H1 (cell line): ENCODE results near the gene ERVW-1.

ENCODE experiments used
- ATF3 ChIP-seq: IDR thresholded peaks from 2 replicates; pipeline ENCODE4 v1.6.1; 2011; ENCODE audit warnings: low read depth, mild to moderate bottlenecking, low read length; ENCODE audit not compliant: insufficient read depth
- CBX8 ChIP-seq: fragments of 300-800, 300-1000 bp; sonication (generic); IDR thresholded peaks from 2 replicates; pipeline ENCODE4 v1.7.1; 2016; ENCODE audit warnings: low read depth, low read length, borderline replicate concordance
- CEBPB ChIP-seq: IDR thresholded peaks from 2 replicates; pipeline ENCODE4 v1.6.1; 2012; ENCODE audit warnings: low read depth, low read length
- CTCF ChIP-seq, 3 experiments: IDR thresholded peaks; 1 replicate in 2 of 3; 2 replicates in 1 of 3; pipeline versions ENCODE4 v1.5.1 to v1.6.1; 2011; ENCODE audit warnings: low read length in 3 of 3, mild to moderate bottlenecking in 3 of 3, inconsistent platforms in 2 of 3, low read depth in 1 of 3, moderate library complexity in 1 of 3; ENCODE audit not compliant: insufficient read depth in 1 of 3; ENCODE audit errors: control extremely low read depth in 1 of 3
- EP300 ChIP-seq, 2 experiments: IDR thresholded peaks; 1 replicate in 1 of 2; 2 replicates in 1 of 2; pipeline ENCODE4 v1.6.1; 2011 to 2012; ENCODE audit warnings: low read depth in 2 of 2, low read length in 2 of 2, mild to moderate bottlenecking in 2 of 2, borderline replicate concordance in 1 of 2, inconsistent platforms in 1 of 2, moderate library complexity in 1 of 2
- KDM4A ChIP-seq: IDR thresholded peaks from one replicate; pipeline ENCODE4 v1.7.1; 2012; ENCODE audit warnings: low read depth, mild to moderate bottlenecking, moderate library complexity, low read length, inconsistent platforms; ENCODE audit not compliant: severe bottlenecking
- MAX ChIP-seq: IDR thresholded peaks from 2 replicates; pipeline ENCODE4 v1.6.1; 2012; ENCODE audit warnings: inconsistent platforms
- POLR2A ChIP-seq, 2 experiments: IDR thresholded peaks; 1 replicate in 1 of 2; 2 replicates in 1 of 2; pipeline ENCODE4 v1.6.1; 2011; ENCODE audit warnings: low read depth in 2 of 2, low read length in 2 of 2, mild to moderate bottlenecking in 2 of 2; ENCODE audit errors: control extremely low read depth in 1 of 2
- RXRA ChIP-seq: IDR thresholded peaks from 2 replicates; pipeline ENCODE4 v1.6.1; 2011; ENCODE audit warnings: low read depth, mild to moderate bottlenecking, low read length, moderate library complexity; ENCODE audit not compliant: insufficient read depth
- SP1 ChIP-seq: IDR thresholded peaks from 2 replicates; pipeline ENCODE4 v1.6.1; 2011; ENCODE audit warnings: low read depth, low read length
- TAF1 ChIP-seq: IDR thresholded peaks from 2 replicates; pipeline ENCODE4 v1.6.1; 2011; ENCODE audit warnings: mild to moderate bottlenecking, low read depth, low read length

- TF ChIP-seq POLR2A (IDR thresholded peaks at IDR 0.05; ENCODE audit: control extremely low read depth in 1 of 2, low read depth in 2 of 2, low read length in 2 of 2) (no peak), SP1 (no peak), CEBPB (no peak), CBX8 (no peak), KDM4A (no peak), CTCF (IDR thresholded peaks at IDR 0.05; ENCODE audit: control extremely low read depth in 1 of 3, insufficient read depth in 1 of 3, low read depth in 1 of 3, low read length in 3 of 3) (no peak), EP300 (IDR thresholded peaks at IDR 0.05; ENCODE audit: borderline replicate concordance in 1 of 2, low read depth in 2 of 2, low read length in 2 of 2) (no peak), ATF3 (no peak), MAX (no peak), TAF1 (no peak), RXRA (no peak)
Measured at GRCh38 chr7:92437956-92438491, 39.7 kb downstream of the ERVW-1 start.
